GM23338 (cell line): ENCODE measurements around the gene ARHGAP4.

Source experiments
- CTCF ChIP-seq, 2 experiments: fragments of 200-600 bp in 1 of 2; sonication (generic) in 1 of 2; conservative IDR thresholded peaks; 2 replicates each; pipeline versions ENCODE4 v1.5.1 to v1.6.1; 2016 to 2017; ENCODE audit warnings: antibody characterized with exemption in 2 of 2, low read depth in 2 of 2, mild to moderate bottlenecking in 2 of 2, moderate library complexity in 1 of 2
- EZH2 ChIP-seq: fragments of 200-600 bp; sonication (generic); IDR thresholded peaks from one replicate; pipeline ENCODE4 v1.8.0; 2017; ENCODE audit warnings: antibody characterized with exemption, mild to moderate bottlenecking, low read depth; ENCODE audit not compliant: unreplicated experiment
- JUNB ChIP-seq: IDR thresholded peaks from one replicate; pipeline ENCODE4 v1.6.1; 2016; ENCODE audit warnings: antibody characterized with exemption; ENCODE audit not compliant: unreplicated experiment
- POLR2AphosphoS5 ChIP-seq: IDR thresholded peaks from 2 replicates; pipeline ENCODE4 v1.6.1; 2016; ENCODE audit warnings: antibody characterized with exemption, low read depth
- STAT1 ChIP-seq: IDR thresholded peaks from one replicate; pipeline ENCODE4 v1.6.1; 2016; ENCODE audit warnings: antibody characterized with exemption; ENCODE audit not compliant: unreplicated experiment

- TF ChIP-seq CTCF (conservative IDR thresholded peaks at IDR 0.05; ENCODE audit: low read depth in 2 of 2) (no peak), POLR2AphosphoS5 (no peak), EZH2 (no peak), JUNB (no peak), STAT1 (no peak)
Measured at GRCh38 chrX:153926552-153926857, 441 bp upstream of the ARHGAP4 start.
